ENCODE data around the gene RTEL1.

DNA sequence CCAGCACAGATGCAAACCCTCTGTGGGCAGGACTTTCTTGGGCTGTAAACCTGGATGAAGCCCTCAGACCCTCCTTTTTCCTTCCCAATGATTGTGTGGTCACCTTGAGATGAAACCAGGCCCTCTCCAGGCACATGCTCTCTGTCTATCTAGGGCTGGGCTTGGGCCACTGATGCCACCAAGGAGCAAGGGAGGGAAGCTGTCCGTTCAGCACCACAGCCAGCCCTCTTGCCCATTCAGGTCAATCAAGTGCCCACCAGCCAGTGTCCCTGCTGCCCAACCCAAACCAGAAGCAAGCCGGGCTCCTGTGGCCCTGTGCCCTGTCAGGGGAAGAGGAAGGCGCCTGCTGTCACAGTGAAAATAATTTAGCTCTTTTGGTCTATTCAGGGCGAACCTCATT is 12.9 kb upstream of the RTEL1 start:
- TF ChIP-seq, protein P1, sequence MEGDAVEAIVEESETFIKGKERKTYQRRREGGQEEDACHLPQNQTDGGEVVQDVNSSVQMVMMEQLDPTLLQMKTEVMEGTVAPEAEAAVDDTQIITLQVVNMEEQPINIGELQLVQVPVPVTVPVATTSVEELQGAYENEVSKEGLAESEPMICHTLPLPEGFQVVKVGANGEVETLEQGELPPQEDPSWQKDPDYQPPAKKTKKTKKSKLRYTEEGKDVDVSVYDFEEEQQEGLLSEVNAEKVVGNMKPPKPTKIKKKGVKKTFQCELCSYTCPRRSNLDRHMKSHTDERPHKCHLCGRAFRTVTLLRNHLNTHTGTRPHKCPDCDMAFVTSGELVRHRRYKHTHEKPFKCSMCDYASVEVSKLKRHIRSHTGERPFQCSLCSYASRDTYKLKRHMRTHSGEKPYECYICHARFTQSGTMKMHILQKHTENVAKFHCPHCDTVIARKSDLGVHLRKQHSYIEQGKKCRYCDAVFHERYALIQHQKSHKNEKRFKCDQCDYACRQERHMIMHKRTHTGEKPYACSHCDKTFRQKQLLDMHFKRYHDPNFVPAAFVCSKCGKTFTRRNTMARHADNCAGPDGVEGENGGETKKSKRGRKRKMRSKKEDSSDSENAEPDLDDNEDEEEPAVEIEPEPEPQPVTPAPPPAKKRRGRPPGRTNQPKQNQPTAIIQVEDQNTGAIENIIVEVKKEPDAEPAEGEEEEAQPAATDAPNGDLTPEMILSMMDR (IDR thresholded peaks at IDR 0.05) = no peak
- TF ChIP-seq ZFX (IDR thresholded peaks at IDR 0.05; ENCODE audit: borderline replicate concordance) = no peak

Data from 22Rv1 (cell line).